ENCODE data around the gene ACTA2.

DNA sequence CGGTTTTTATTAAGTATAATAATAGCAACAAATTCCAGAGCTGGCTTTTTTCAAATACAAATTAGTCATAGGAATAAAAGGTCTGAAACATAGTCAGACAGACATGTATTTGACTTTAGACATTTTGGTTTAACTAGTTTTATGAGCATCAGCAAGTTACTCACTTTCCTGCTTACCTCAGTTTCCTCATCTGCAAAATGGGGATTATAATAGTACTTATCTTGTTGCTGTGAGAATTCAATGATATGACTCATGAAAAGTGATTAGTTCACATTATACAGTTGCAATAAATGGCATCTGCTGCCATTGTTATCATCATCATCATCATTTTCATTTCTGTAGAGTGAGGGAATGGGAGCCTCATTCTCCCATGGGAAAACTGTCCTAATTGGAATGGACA lies 33.5 kb downstream of the ACTA2 start:
- TF ChIP-seq, protein P1, sequence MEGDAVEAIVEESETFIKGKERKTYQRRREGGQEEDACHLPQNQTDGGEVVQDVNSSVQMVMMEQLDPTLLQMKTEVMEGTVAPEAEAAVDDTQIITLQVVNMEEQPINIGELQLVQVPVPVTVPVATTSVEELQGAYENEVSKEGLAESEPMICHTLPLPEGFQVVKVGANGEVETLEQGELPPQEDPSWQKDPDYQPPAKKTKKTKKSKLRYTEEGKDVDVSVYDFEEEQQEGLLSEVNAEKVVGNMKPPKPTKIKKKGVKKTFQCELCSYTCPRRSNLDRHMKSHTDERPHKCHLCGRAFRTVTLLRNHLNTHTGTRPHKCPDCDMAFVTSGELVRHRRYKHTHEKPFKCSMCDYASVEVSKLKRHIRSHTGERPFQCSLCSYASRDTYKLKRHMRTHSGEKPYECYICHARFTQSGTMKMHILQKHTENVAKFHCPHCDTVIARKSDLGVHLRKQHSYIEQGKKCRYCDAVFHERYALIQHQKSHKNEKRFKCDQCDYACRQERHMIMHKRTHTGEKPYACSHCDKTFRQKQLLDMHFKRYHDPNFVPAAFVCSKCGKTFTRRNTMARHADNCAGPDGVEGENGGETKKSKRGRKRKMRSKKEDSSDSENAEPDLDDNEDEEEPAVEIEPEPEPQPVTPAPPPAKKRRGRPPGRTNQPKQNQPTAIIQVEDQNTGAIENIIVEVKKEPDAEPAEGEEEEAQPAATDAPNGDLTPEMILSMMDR (conservative IDR thresholded peaks at IDR 0.05; ENCODE audit: low read depth, low read length), result no peak
- no peak for TF ChIP-seq EZH2 (IDR thresholded peaks at IDR 0.05; ENCODE audit: low read length, unreplicated experiment)
